Neural cell (in vitro differentiated cells): ENCODE data around the gene ATP6AP2. TPM values are rescaled to one million over a fixed set of nuclear protein-coding genes. Genes with fewer than 3 reads are reported as not detected.

ENCODE experiments used
- H2AFZ ChIP-seq: fragments of 200-600, 300-800 bp; sonication (generic), shearing (Covaris generic); 2 replicates; pipeline ENCODE4 v1.6.0; 2014; ENCODE audit warnings: low read depth, mild to moderate bottlenecking, antibody characterized with exemption, low read length, moderate library complexity
- H3F3A ChIP-seq: fragments of 200-600 bp; shearing (Covaris generic); 2 replicates; pipeline ENCODE4 v1.6.1; 2016; ENCODE audit warnings: mild to moderate bottlenecking, moderate library complexity, mixed read lengths, antibody characterized with exemption, low read length; ENCODE audit not compliant: insufficient read depth, poor library complexity, severe bottlenecking
- H3K27ac ChIP-seq: fragments of 200-600, 300-800 bp; sonication (generic), shearing (Covaris generic); 2 replicates; pipeline ENCODE4 v1.5.1; 2014; ENCODE audit warnings: mild to moderate bottlenecking, low read length, moderate library complexity
- H3K27me3 ChIP-seq: fragments of 300-800, 200-600 bp; sonication (generic), shearing (Covaris generic); 2 replicates; pipeline ENCODE4 v1.6.0; 2014; ENCODE audit warnings: mild to moderate bottlenecking, low read depth, low read length, moderate library complexity; ENCODE audit not compliant: insufficient read depth
- H3K36me3 ChIP-seq: fragments of 300-800, 200-600 bp; sonication (generic), shearing (Covaris generic); 2 replicates; pipeline ENCODE4 v1.5.1; 2014; ENCODE audit warnings: mild to moderate bottlenecking, antibody characterized with exemption, low read length, moderate library complexity; ENCODE audit not compliant: insufficient read depth
- H3K4me2 ChIP-seq: fragments of 300-800, 200-600 bp; sonication (generic), shearing (Covaris generic); 2 replicates; pipeline ENCODE4 v1.6.0; 2014; ENCODE audit warnings: mild to moderate bottlenecking, low read length
- H3K4me3 ChIP-seq: fragments of 300-800, 200-600 bp; sonication (generic), shearing (Covaris generic); 2 replicates; pipeline ENCODE4 v1.5.1; 2014; ENCODE audit warnings: mild to moderate bottlenecking, low read length, moderate library complexity
- H3K79me2 ChIP-seq: fragments of 200-600 bp; shearing (Covaris generic); replicated peaks from 2 replicates; pipeline ENCODE4 v1.6.0; 2014; ENCODE audit warnings: mild to moderate bottlenecking, low read length, moderate library complexity; ENCODE audit not compliant: insufficient read depth
- H3K9ac ChIP-seq: fragments of 300-800, 200-600 bp; sonication (generic), shearing (Covaris generic); 2 replicates; pipeline ENCODE4 v1.6.1; 2016; ENCODE audit warnings: mild to moderate bottlenecking, low read length, mixed read lengths
- H3K9me2 ChIP-seq: fragments of 200-600 bp; shearing (Covaris generic); 2 replicates; pipeline ENCODE4 v1.6.1; 2016; ENCODE audit warnings: mild to moderate bottlenecking, low read length, mixed read lengths; ENCODE audit not compliant: insufficient read depth
- H3K9me3 ChIP-seq: fragments of 200-600, 300-800 bp; sonication (generic), shearing (Covaris generic); 2 replicates; pipeline ENCODE4 v1.6.1; 2016; ENCODE audit warnings: mild to moderate bottlenecking, mixed run types, low read length, moderate library complexity, mixed read lengths
- H4K20me1 ChIP-seq: fragments of 200-600 bp; shearing (Covaris generic); 2 replicates; pipeline ENCODE4 v1.6.1; 2016; ENCODE audit warnings: mild to moderate bottlenecking, mixed run types; ENCODE audit not compliant: insufficient read depth
- EP300 ChIP-seq: fragments of 450-650 bp; conservative IDR thresholded peaks from 2 replicates; pipeline ENCODE4 v1.6.1; 2014; ENCODE audit warnings: antibody characterized with exemption, mild to moderate bottlenecking, moderate library complexity; ENCODE audit not compliant: poor library complexity, severe bottlenecking
- EZH2 ChIP-seq: fragments of 200-600, 300-800 bp; shearing (Covaris generic), sonication (generic); IDR thresholded peaks from 2 replicates; pipeline ENCODE4 v1.6.1; 2014; ENCODE audit warnings: antibody characterized with exemption, low read length, borderline replicate concordance, mild to moderate bottlenecking; ENCODE audit not compliant: insufficient read depth, poor library complexity, severe bottlenecking
- MXI1 ChIP-seq: fragments of 450-650 bp; conservative IDR thresholded peaks from 2 replicates; pipeline ENCODE4 v1.6.1; 2014; ENCODE audit warnings: antibody characterized with exemption, mild to moderate bottlenecking; ENCODE audit not compliant: poor library complexity, severe bottlenecking
- POLR2AphosphoS5 ChIP-seq: IDR thresholded peaks from 2 replicates; pipeline ENCODE4 v1.6.1; 2012
- RAD21 ChIP-seq: fragments of 450-650 bp; conservative IDR thresholded peaks from 2 replicates; pipeline ENCODE4 v1.6.1; 2014; ENCODE audit warnings: antibody characterized with exemption, mild to moderate bottlenecking, moderate library complexity
- SMC3 ChIP-seq: fragments of 450-650 bp; conservative IDR thresholded peaks from 2 replicates; pipeline ENCODE4 v1.6.1; 2014; ENCODE audit warnings: antibody characterized with exemption, mild to moderate bottlenecking, moderate library complexity; ENCODE audit not compliant: poor library complexity
- TAF1 ChIP-seq: IDR thresholded peaks from 2 replicates; pipeline ENCODE4 v1.6.1; 2012; ENCODE audit warnings: low read depth
- polyA plus RNA-seq: library from polyadenylated mRNA; depleted of rRNA; stranded (reverse); fragments of >200 nt; gene quantifications from 2 replicates; pipeline ENCODE4 v1.2.3, GENCODE V29; 2014
- TF ChIP-seq, protein P1 (sequence below): IDR thresholded peaks from 2 replicates; pipeline ENCODE4 v1.6.1; 2012; ENCODE audit warnings: borderline replicate concordance
- TF ChIP-seq, protein P2 (sequence below): fragments of 450-650 bp; IDR thresholded peaks from 2 replicates; pipeline ENCODE4 v1.5.1; 2014; ENCODE audit warnings: antibody characterized with exemption, mild to moderate bottlenecking, moderate library complexity; ENCODE audit not compliant: poor library complexity, severe bottlenecking

ATP6AP2 gene
- polyA plus RNA-seq, 1 donor from 2014 or later: 236 TPM

DNA sequence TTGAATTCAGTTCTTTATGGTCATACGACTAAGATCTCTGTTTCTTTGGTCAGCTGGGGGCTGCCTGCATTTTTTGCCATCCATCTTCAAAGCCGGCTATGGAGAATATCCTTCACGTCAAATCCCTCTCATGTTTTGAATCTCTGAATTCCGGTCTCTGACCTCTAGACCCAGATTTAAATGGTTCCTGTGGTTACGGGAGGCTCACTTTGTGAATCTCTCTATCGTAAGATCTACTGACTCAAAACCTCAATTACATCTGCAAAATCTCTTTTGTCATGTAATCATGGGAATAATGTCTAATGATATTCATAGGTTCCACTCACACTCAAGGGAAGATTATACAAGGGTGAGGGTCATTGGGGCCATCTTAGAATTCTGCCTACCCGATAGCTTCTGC, 36.8 kb downstream of the ATP6AP2 start:
- no peaks in the 10 kb centered on the region for H4K20me1 ChIP-seq
- no peak overlapping the region for H3K4me2 ChIP-seq
- no peak overlapping the region for H3K4me3 ChIP-seq
- H2AFZ ChIP-seq: no peak overlapping the region
- no peaks in the 10 kb centered on the region for H3K27me3 ChIP-seq
- H3K9ac ChIP-seq: no peak overlapping the region
- no peaks in the 10 kb centered on the region for H3K79me2 ChIP-seq
- no peaks in the 10 kb centered on the region for H3K36me3 ChIP-seq
- TF ChIP-seq EZH2: no peak
- TF ChIP-seq, protein P1, sequence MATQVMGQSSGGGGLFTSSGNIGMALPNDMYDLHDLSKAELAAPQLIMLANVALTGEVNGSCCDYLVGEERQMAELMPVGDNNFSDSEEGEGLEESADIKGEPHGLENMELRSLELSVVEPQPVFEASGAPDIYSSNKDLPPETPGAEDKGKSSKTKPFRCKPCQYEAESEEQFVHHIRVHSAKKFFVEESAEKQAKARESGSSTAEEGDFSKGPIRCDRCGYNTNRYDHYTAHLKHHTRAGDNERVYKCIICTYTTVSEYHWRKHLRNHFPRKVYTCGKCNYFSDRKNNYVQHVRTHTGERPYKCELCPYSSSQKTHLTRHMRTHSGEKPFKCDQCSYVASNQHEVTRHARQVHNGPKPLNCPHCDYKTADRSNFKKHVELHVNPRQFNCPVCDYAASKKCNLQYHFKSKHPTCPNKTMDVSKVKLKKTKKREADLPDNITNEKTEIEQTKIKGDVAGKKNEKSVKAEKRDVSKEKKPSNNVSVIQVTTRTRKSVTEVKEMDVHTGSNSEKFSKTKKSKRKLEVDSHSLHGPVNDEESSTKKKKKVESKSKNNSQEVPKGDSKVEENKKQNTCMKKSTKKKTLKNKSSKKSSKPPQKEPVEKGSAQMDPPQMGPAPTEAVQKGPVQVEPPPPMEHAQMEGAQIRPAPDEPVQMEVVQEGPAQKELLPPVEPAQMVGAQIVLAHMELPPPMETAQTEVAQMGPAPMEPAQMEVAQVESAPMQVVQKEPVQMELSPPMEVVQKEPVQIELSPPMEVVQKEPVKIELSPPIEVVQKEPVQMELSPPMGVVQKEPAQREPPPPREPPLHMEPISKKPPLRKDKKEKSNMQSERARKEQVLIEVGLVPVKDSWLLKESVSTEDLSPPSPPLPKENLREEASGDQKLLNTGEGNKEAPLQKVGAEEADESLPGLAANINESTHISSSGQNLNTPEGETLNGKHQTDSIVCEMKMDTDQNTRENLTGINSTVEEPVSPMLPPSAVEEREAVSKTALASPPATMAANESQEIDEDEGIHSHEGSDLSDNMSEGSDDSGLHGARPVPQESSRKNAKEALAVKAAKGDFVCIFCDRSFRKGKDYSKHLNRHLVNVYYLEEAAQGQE: no peak
- TF ChIP-seq SMC3: no peak
- no peak for TF ChIP-seq POLR2AphosphoS5
- TF ChIP-seq RAD21: no peak
- no peak for TF ChIP-seq TAF1
- no peak for TF ChIP-seq MXI1
- TF ChIP-seq EP300: no peak
- TF ChIP-seq, protein P2, sequence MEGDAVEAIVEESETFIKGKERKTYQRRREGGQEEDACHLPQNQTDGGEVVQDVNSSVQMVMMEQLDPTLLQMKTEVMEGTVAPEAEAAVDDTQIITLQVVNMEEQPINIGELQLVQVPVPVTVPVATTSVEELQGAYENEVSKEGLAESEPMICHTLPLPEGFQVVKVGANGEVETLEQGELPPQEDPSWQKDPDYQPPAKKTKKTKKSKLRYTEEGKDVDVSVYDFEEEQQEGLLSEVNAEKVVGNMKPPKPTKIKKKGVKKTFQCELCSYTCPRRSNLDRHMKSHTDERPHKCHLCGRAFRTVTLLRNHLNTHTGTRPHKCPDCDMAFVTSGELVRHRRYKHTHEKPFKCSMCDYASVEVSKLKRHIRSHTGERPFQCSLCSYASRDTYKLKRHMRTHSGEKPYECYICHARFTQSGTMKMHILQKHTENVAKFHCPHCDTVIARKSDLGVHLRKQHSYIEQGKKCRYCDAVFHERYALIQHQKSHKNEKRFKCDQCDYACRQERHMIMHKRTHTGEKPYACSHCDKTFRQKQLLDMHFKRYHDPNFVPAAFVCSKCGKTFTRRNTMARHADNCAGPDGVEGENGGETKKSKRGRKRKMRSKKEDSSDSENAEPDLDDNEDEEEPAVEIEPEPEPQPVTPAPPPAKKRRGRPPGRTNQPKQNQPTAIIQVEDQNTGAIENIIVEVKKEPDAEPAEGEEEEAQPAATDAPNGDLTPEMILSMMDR: no peak
- H3K9me3 ChIP-seq: no peaks in the 10 kb centered on the region
- H3K9me2 ChIP-seq: no peaks in the 10 kb centered on the region
- H3K27ac ChIP-seq: no peak overlapping the region
- H3F3A ChIP-seq: no peaks in the 10 kb centered on the region

DNA sequence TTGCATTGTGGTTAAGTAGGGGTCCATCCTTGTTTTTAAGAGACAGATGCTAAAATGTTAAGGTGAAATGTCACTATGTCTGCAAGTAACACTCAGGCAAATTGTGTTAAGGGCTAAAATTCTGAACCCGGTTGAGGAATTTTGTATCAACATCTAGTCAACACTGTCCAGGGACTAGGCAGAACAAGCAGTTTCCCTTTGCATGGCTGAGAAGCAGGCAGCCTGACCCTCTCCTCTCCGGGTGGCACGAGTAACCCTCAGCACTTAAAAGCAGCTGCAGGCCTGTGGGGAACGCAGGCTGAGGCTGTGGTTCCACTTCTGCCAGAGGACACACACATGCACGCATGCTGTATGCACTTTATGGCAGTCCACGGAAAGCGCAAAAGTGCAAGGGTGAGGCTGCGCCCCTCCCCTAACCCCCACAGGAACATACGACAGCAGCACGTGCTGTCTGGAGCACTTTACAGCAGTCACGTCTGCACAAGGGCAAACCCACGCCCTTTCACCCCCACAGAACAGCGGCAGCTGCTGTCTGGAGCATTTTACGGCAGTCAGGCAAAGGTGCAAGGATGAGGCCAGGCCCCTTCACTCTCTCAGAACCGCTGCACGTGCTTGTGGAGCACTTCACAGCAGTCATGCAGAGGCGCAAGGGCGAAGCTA, 41.8 kb downstream of the ATP6AP2 start:
- Histone ChIP-seq H3K4me3 (no peak overlapping the region), H3K9me2 (no peaks in the 10 kb centered on the region), H3F3A (no peaks in the 10 kb centered on the region), H4K20me1 (no peaks in the 10 kb centered on the region), H3K9ac (no peak overlapping the region), H3K9me3 (no peaks in the 10 kb centered on the region), H3K79me2 (no peaks in the 10 kb centered on the region), H3K4me2 (no peak overlapping the region), H3K27me3 (no peaks in the 10 kb centered on the region), H3K27ac (no peak overlapping the region), H2AFZ (no peak overlapping the region), H3K36me3 (no peaks in the 10 kb centered on the region)
- no peak for TF ChIP-seq POLR2AphosphoS5

DNA sequence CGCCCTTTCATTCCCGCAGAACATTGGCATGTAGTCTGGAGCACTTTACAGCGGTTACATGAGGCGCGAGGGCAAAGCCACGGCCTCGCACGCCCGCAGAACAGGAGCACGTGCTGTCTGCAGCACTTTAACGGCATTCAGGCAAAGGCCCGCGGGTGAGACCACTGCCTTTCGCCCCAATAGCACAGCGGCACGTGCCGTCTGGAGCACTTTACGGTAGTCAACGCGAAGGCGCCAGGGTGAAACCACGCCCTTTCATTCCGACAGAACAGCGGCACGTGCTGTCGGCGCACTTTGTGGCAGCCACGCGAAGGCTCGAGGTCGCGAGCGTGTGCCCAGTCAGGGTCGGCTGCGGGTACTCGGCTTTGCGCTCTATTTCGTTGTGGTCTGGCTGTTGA, 42.4 kb downstream of the ATP6AP2 start, which contains the start of gene MPC1L:
Gene MPC1L (plus strand): TSS at position 290 of the 398 bp plus-strand sequence. CDS start 138 bp downstream, outside the sequence.
- TF ChIP-seq EP300 (no peak), RAD21 (no peak), MXI1 (no peak), SMC3 (no peak), POLR2AphosphoS5 (no peak), EZH2 (no peak)
- TF ChIP-seq, protein P1: no peak
- TF ChIP-seq, protein P2: no peak
- no peaks in the 10 kb centered on the region for H3K9me3 ChIP-seq
- H3F3A ChIP-seq: no peaks in the 10 kb centered on the region
- H3K4me2 ChIP-seq: no peak within 1 kb of the TSS
- H3K9ac ChIP-seq: no peak within 1 kb of the TSS
- H2AFZ ChIP-seq: no peak within 1 kb of the TSS
- no peak within 1 kb of the TSS for H3K4me3 ChIP-seq
- no peak within 1 kb of the TSS for H3K27ac ChIP-seq
- no peaks in the 10 kb centered on the region for H4K20me1 ChIP-seq
- H3K36me3 ChIP-seq: no peaks in the 10 kb centered on the region
- no peaks in the 10 kb centered on the region for H3K27me3 ChIP-seq
- no peaks in the 10 kb centered on the region for H3K79me2 ChIP-seq
- no peaks in the 10 kb centered on the region for H3K9me2 ChIP-seq
